Endothelial cell of umbilical vein (primary cell): ENCODE data around the gene AUTS2. TPM values are rescaled to one million over a fixed set of nuclear protein-coding genes. Genes with fewer than 3 reads are reported as not detected.

ENCODE experiments used
- BruUV-seq: library from RNA; stranded (reverse); fragments of 400-500 nt; replicated peaks from 2 replicates; lab custom pipeline; 2021; lab: Mats Ljungman, UMichigan
- CTCF ChIA-PET: fragments of 300-600, 350-600 bp; sonication (Branson Sonifier 250); formaldehyde crosslinking; loops from one replicate; lab custom pipeline; 2021; ENCODE audit warnings: antibody characterized with exemption, inconsistent platforms; lab: Charles Lee
- POLR2A ChIA-PET: fragments of 300-600, 350-600 bp; sonication (Branson Sonifier 250); formaldehyde crosslinking; loops from one replicate; lab custom pipeline; 2021; ENCODE audit warnings: antibody characterized with exemption, inconsistent platforms; lab: Charles Lee
- DNase-seq: peaks from one replicate; pipeline ENCODE4 v3.0.0-alpha.2; 2011; ENCODE audit warnings: low read depth, low spot score
- FAIRE-seq: peaks from 2 replicates; lab custom pipeline; 2011; peaks lifted over from hg19 to GRCh38; lab: Jason Lieb, UNC
- H2AFZ ChIP-seq: 2 replicates; pipeline ENCODE4 v1.6.0; 2012; ENCODE audit warnings: low read depth, low read length, control low read depth, inconsistent platforms
- H3K27ac ChIP-seq: 2 replicates; pipeline ENCODE4 v1.5.1; 2011; ENCODE audit warnings: low read depth, mild to moderate bottlenecking, control low read depth, low read length, moderate library complexity; ENCODE audit not compliant: insufficient read depth
- H3K27me3 ChIP-seq, 2 experiments: 2 replicates each; pipeline versions ENCODE4 v1.6.0 to v1.6.1; 2011; ENCODE audit warnings: low read length in 2 of 2, mixed read lengths in 1 of 2; ENCODE audit not compliant: control insufficient read depth in 2 of 2, insufficient read depth in 2 of 2
- H3K36me3 ChIP-seq, 2 experiments: 2 replicates in 1 of 2; 3 replicates in 1 of 2; pipeline ENCODE4 v1.5.1; 2011; ENCODE audit warnings: low read length in 2 of 2, mild to moderate bottlenecking in 1 of 2, moderate library complexity in 1 of 2; ENCODE audit not compliant: control insufficient read depth in 2 of 2, insufficient read depth in 2 of 2; ENCODE audit errors: extremely low read depth in 1 of 2
- H3K4me1 ChIP-seq: 3 replicates; pipeline ENCODE4 v1.5.1; 2011; ENCODE audit warnings: mild to moderate bottlenecking, low read length; ENCODE audit not compliant: control insufficient read depth, insufficient read depth; ENCODE audit errors: extremely low read depth
- H3K4me2 ChIP-seq: 2 replicates; pipeline ENCODE4 v1.6.1; 2011; ENCODE audit warnings: low read length, control low read depth, mixed read lengths; ENCODE audit not compliant: insufficient read depth
- H3K4me3 ChIP-seq, 3 experiments: fragments of 200-600 bp in 1 of 3; sonication (generic), shearing (Covaris generic) in 1 of 3; replicated peaks in 1 of 3; 2 replicates each; pipeline ENCODE4 v1.5.1; 2011 to 2016; ENCODE audit warnings: control low read depth in 3 of 3, low read length in 3 of 3, mild to moderate bottlenecking in 2 of 3, inconsistent platforms in 1 of 3, low read depth in 1 of 3, moderate library complexity in 1 of 3; ENCODE audit not compliant: insufficient read depth in 1 of 3
- H3K79me2 ChIP-seq: 2 replicates; pipeline ENCODE4 v1.6.0; 2012; ENCODE audit warnings: low read length, inconsistent platforms; ENCODE audit not compliant: control insufficient read depth, insufficient read depth
- H3K9ac ChIP-seq: replicated peaks from 2 replicates; pipeline ENCODE3; 2011; ENCODE audit warnings: low read length, control low read depth; ENCODE audit not compliant: insufficient read depth; ENCODE audit errors: extremely low read depth
- H3K9me1 ChIP-seq: replicated peaks from 3 replicates; pipeline ENCODE4 v1.6.0; 2011; ENCODE audit warnings: mild to moderate bottlenecking, low read length; ENCODE audit not compliant: control insufficient read depth, insufficient read depth; ENCODE audit errors: extremely low read depth
- H3K9me3 ChIP-seq: replicated peaks from 2 replicates; pipeline ENCODE4 v1.5.1; 2012; ENCODE audit warnings: low read length, inconsistent platforms; ENCODE audit not compliant: control insufficient read depth, insufficient read depth
- H4K20me1 ChIP-seq: replicated peaks from 2 replicates; pipeline ENCODE3; 2011; ENCODE audit warnings: mild to moderate bottlenecking, low read length; ENCODE audit not compliant: control insufficient read depth, insufficient read depth; ENCODE audit errors: extremely low read depth
- CTCF ChIP-seq, 2 donors: IDR thresholded peaks; 1 replicate in 1 of 2; 2 replicates in 1 of 2; pipeline ENCODE4 v1.5.1; 2011; ENCODE audit warnings: low read length in 2 of 2, mild to moderate bottlenecking in 2 of 2, moderate library complexity in 2 of 2, control low read depth in 1 of 2, inconsistent platforms in 1 of 2, low read depth in 1 of 2; ENCODE audit not compliant: insufficient read depth in 1 of 2; ENCODE audit errors: extremely low read depth in 1 of 2
- EZH2 ChIP-seq: IDR thresholded peaks from 2 replicates; pipeline ENCODE4 v1.6.1; 2012; ENCODE audit warnings: borderline replicate concordance, low read depth, mild to moderate bottlenecking, moderate library complexity, low read length, inconsistent platforms; ENCODE audit not compliant: severe bottlenecking
- FOS ChIP-seq: IDR thresholded peaks from 2 replicates; pipeline ENCODE4 v1.6.1; 2011; ENCODE audit warnings: mild to moderate bottlenecking, low read length, moderate library complexity, borderline replicate concordance; ENCODE audit not compliant: insufficient read depth
- GATA2 ChIP-seq: IDR thresholded peaks from 2 replicates; pipeline ENCODE4 v1.7.0; 2011; ENCODE audit warnings: low read depth, mild to moderate bottlenecking, moderate library complexity, mixed read lengths, low read length; ENCODE audit not compliant: insufficient read length, insufficient read depth
- JUN ChIP-seq: IDR thresholded peaks from 2 replicates; pipeline ENCODE4 v1.6.1; 2011; ENCODE audit warnings: borderline replicate concordance, low read depth; ENCODE audit not compliant: insufficient read length, insufficient read depth
- MAX ChIP-seq: IDR thresholded peaks from 2 replicates; pipeline ENCODE4 v1.6.1; 2011; ENCODE audit not compliant: insufficient read depth, insufficient read length
- MYC ChIP-seq: IDR thresholded peaks from one replicate; pipeline ENCODE4 v1.6.1; 2011; ENCODE audit warnings: mild to moderate bottlenecking, low read depth, low read length
- POLR2A ChIP-seq: IDR thresholded peaks from 2 replicates; pipeline ENCODE4 v1.6.1; 2012; ENCODE audit warnings: low read depth, mild to moderate bottlenecking, control low read depth, low read length
- POLR2AphosphoS5 ChIP-seq: IDR thresholded peaks from 2 replicates; pipeline ENCODE4 v1.6.1; 2012; ENCODE audit warnings: low read depth, mild to moderate bottlenecking, control low read depth, low read length, moderate library complexity; ENCODE audit not compliant: insufficient read depth
- dilution Hi-C: fragments of 300-500 bp; cut with MboI; formaldehyde crosslinking; loops from one replicate; pipeline ENCODE4 v1.15.0; 2019; ENCODE audit warnings: low sequenced_read_pairs; ENCODE audit not compliant: extremely low pct_ligation_motif_present
- intact Hi-C: fragments of 100-400 bp; cut with micrococcal nuclease; formaldehyde crosslinking; loops from one replicate; pipeline ENCODE4 v1.10.0; 2022
- polyA plus RNA-seq, 4 experiments: library from polyadenylated mRNA; depleted of rRNA in 3 of 4; stranded (reverse) in 3 of 4; unstranded in 1 of 4; fragments of >200 nt; gene quantifications; 2 replicates each; pipeline versions ENCODE4 v1.2.1 to v1.2.3, GENCODE V29; 2011 to 2012; ENCODE audit warnings: missing spikeins in 1 of 4
- total RNA-seq: library from RNA; stranded (reverse); gene quantifications from 2 replicates; pipeline ENCODE4 v1.2.3, GENCODE V29; 2021

AUTS2 gene
- total and polyA plus RNA-seq, 2 donors (not counting 3 experiments of a cell fraction or from before 2014, with no cell fraction given), result 0.59 to 8.0 TPM

- ChIA-PET CTCF (no interaction called here), POLR2A (no interaction called here)
- intact Hi-C loops, result no loop called here
- dilution Hi-C loops, result no loop called here
- TF ChIP-seq POLR2A (no peak), MAX (no peak), JUN (no peak), FOS (no peak), POLR2AphosphoS5 (no peak), GATA2 (no peak)
- BruUV-seq, result no TSS peak
- no peaks in the 10 kb centered on the region for H3K9me1 ChIP-seq
- no peaks in the 10 kb centered on the region for H3K27me3 ChIP-seq
- H3K27ac ChIP-seq, result no peak overlapping the region
- no peaks in the 10 kb centered on the region for H3K79me2 ChIP-seq
- no peak overlapping the region for H3K4me3 ChIP-seq
- DNase-seq (no peak), FAIRE-seq (no peak)
- no peaks in the 10 kb centered on the region for H3K9me3 ChIP-seq
- no peak overlapping the region for H2AFZ ChIP-seq
- no peak overlapping the region for H3K4me2 ChIP-seq
- no peak overlapping the region for H3K9ac ChIP-seq
- H4K20me1 ChIP-seq, result no peaks in the 10 kb centered on the region
- no peaks in the 10 kb centered on the region for H3K4me1 ChIP-seq
- H3K36me3 ChIP-seq, result no peaks in the 10 kb centered on the region
These were observed 619.7 kb downstream of the AUTS2 start for GRCh38 chr7:70218006-70218405.

GRCh38 chr7:70219061-70219460 is 620.8 kb downstream of the AUTS2 start:
- dilution Hi-C loops, result no loop called here
- TF ChIP-seq EZH2 (no peak), CTCF (IDR thresholded peaks at IDR 0.05; ENCODE audit: extremely low read depth in 1 of 2, insufficient read depth in 1 of 2, low read depth in 1 of 2, low read length in 2 of 2) (no peak), MAX (no peak), POLR2A (no peak), POLR2AphosphoS5 (no peak), MYC (no peak), JUN (no peak), GATA2 (no peak)
- no TSS peak for BruUV-seq

More at GRCh38 chr7:70219061-70219460, 620.8 kb downstream of the AUTS2 start:
- Histone ChIP-seq H2AFZ (no peak overlapping the region), H3K9ac (no peak overlapping the region), H3K4me3 (no peak overlapping the region), H3K27me3 (no peaks in the 10 kb centered on the region), H4K20me1 (no peaks in the 10 kb centered on the region), H3K9me1 (no peaks in the 10 kb centered on the region), H3K4me2 (no peak overlapping the region), H3K4me1 (no peaks in the 10 kb centered on the region), H3K9me3 (no peaks in the 10 kb centered on the region), H3K79me2 (no peaks in the 10 kb centered on the region), H3K27ac (no peak overlapping the region), H3K36me3 (no peaks in the 10 kb centered on the region)
- CTCF ChIA-PET, result no interaction called here
- intact Hi-C loops, result no loop called here
- POLR2A ChIA-PET, result no interaction called here
- FAIRE-seq, result no peak
- no peak for DNase-seq
